Osteoblast (primary cell): ENCODE measurements around the gene CD40. TPM values are rescaled to one million over a fixed set of nuclear protein-coding genes. Genes with fewer than 3 reads are reported as not detected.

ENCODE experiments used
- DNase-seq: peaks from one replicate; pipeline ENCODE4 v3.0.0; 2011; ENCODE audit warnings: low spot score, mixed read lengths; ENCODE audit not compliant: insufficient read length; ENCODE audit errors: missing footprints
- H2AFZ ChIP-seq: 2 replicates; pipeline ENCODE4 v1.6.0; 2011; ENCODE audit warnings: mild to moderate bottlenecking, low read length
- H3K27ac ChIP-seq: 2 replicates; pipeline ENCODE4 v1.5.1; 2011; ENCODE audit warnings: mild to moderate bottlenecking, low read depth, low read length, moderate library complexity
- H3K27me3 ChIP-seq: 2 replicates; pipeline ENCODE4 v1.6.0; 2012; ENCODE audit warnings: mild to moderate bottlenecking, control low read depth, inconsistent platforms, low read length, moderate library complexity; ENCODE audit not compliant: insufficient read depth
- H3K36me3 ChIP-seq: 2 replicates; pipeline ENCODE4 v1.5.1; 2011; ENCODE audit warnings: mild to moderate bottlenecking, low read length, control low read depth, moderate library complexity; ENCODE audit not compliant: insufficient read depth
- H3K4me1 ChIP-seq: 2 replicates; pipeline ENCODE4 v1.5.1; 2011; ENCODE audit warnings: mild to moderate bottlenecking, low read length, control low read depth, moderate library complexity; ENCODE audit not compliant: insufficient read depth
- H3K4me2 ChIP-seq: 2 replicates; pipeline ENCODE4 v1.6.0; 2011; ENCODE audit warnings: mild to moderate bottlenecking, low read length; ENCODE audit not compliant: insufficient read depth
- H3K4me3 ChIP-seq: fragments of 200-600 bp; sonication (generic); 3 replicates; pipeline ENCODE4 v1.5.1; 2012; ENCODE audit warnings: mild to moderate bottlenecking, low read length, inconsistent platforms; ENCODE audit not compliant: insufficient read depth
- H3K79me2 ChIP-seq: 2 replicates; pipeline ENCODE4 v1.6.0; 2012; ENCODE audit warnings: mild to moderate bottlenecking, low read length, control low read depth, inconsistent platforms; ENCODE audit not compliant: insufficient read depth
- H3K9me3 ChIP-seq: 2 replicates; pipeline ENCODE4 v1.5.1; 2011; ENCODE audit warnings: low read depth, low read length, control low read depth
- H4K20me1 ChIP-seq: 2 replicates; pipeline ENCODE4 v1.6.0; 2012; ENCODE audit warnings: mild to moderate bottlenecking, low read length, control low read depth; ENCODE audit not compliant: insufficient read depth
- CTCF ChIP-seq: IDR thresholded peaks from 2 replicates; pipeline ENCODE4 v1.5.1; 2011; ENCODE audit warnings: mild to moderate bottlenecking, low read depth, low read length, moderate library complexity; ENCODE audit errors: extremely low read depth
- total RNA-seq: library from RNA; depleted of rRNA; stranded (reverse); fragments of >200 nt; gene quantifications from 2 replicates; pipeline ENCODE4 v1.2.3, GENCODE V29; 2012

CD40 gene
- total RNA-seq, 1 donor = 2.5 TPM

DNA sequence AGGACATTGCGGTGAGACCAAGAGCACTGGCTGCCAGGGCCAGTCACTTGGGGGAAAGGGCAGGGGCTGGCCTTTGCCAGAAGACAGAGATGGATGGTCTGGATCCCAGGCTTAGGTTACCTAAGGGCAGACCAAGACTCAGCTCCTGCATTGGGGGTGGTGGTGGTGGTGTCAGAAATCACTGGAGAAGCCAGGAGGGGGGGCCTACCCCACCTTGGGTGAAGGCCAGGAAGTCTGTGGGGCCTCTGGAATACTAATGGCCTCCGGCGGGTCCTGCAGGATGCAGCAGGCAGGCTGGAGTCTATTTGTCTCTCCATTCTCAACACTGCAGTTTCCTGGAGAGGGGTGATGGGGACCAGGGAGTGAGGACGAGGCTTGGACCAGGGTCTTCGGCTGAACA, 32.8 kb downstream of the CD40 start:
- no peak overlapping the region for H3K4me3 ChIP-seq
- H3K4me1 ChIP-seq = no peaks in the 10 kb centered on the region
- H2AFZ ChIP-seq = no peak overlapping the region
- peak; percentile 10 for DNase-seq
- no peak overlapping the region for H3K4me2 ChIP-seq
- peaks cover 16% of the 10 kb centered on the region for H3K27me3 ChIP-seq
- TF ChIP-seq CTCF = no peak
- no peak overlapping the region for H3K27ac ChIP-seq
- no peaks in the 10 kb centered on the region for H3K79me2 ChIP-seq
- H4K20me1 ChIP-seq = no peaks in the 10 kb centered on the region
- H3K9me3 ChIP-seq = no peaks in the 10 kb centered on the region
- no peaks in the 10 kb centered on the region for H3K36me3 ChIP-seq

GRCh38 chr20:46151936-46152335, 33.8 kb downstream of the CD40 start:
- Histone ChIP-seq H3K4me1 (no peaks in the 10 kb centered on the region), H4K20me1 (no peaks in the 10 kb centered on the region), H2AFZ (no peak overlapping the region), H3K9me3 (no peaks in the 10 kb centered on the region), H3K36me3 (no peaks in the 10 kb centered on the region), H3K4me3 (no peak overlapping the region), H3K79me2 (no peaks in the 10 kb centered on the region), H3K27me3 (peaks cover 10% of the 10 kb centered on the region), H3K4me2 (no peak overlapping the region), H3K27ac (no peak overlapping the region)
- TF ChIP-seq CTCF = peak; percentile 24
- peak; percentile 51 for DNase-seq

DNA sequence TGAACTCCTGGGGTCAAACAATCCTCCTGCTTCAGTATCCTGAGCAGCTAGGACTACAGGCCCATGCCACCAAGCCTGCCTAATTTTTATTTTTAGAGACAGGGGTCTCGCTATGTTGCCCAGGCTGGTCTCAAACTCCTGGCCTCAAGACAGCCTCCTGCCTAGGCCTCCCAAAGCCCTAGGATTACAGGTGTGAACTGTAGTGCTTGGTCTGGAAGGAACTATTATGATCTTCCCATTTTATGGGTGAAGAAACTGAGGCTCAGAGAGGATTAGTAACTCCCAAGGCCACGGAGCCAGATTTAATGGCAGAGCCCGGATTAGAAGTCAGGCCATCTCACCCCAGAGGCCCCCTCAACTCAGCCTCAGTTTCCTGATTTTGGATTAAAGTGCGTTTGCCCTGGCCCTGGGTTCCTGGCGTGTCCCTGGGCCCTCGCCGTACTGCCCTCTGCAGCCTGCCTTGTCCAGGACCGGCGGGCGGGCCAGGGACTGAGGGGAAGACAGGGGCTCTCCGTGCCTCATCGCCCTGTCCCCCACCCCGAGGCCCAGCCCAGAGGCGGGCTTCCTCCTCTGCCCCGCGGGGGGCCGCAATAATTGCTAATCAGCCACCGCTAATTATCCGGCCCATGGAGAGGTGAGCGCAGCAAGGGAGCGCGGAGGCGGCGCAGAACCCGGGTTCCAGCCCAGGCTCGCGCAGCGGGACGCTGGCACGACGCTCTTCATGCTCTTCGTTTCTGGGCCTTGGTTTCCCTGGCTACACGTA, 34.9 kb downstream of the CD40 start:
- no peak for TF ChIP-seq CTCF
- DNase-seq = peak; percentile 57
- H2AFZ ChIP-seq = no peak overlapping the region
- no peaks in the 10 kb centered on the region for H4K20me1 ChIP-seq
- H3K27me3 ChIP-seq = peaks cover 16% of the 10 kb centered on the region
- no peaks in the 10 kb centered on the region for H3K9me3 ChIP-seq
- H3K27ac ChIP-seq = no peak overlapping the region
- H3K4me1 ChIP-seq = no peaks in the 10 kb centered on the region
- no peaks in the 10 kb centered on the region for H3K79me2 ChIP-seq
- H3K4me3 ChIP-seq = no peak overlapping the region
- no peaks in the 10 kb centered on the region for H3K36me3 ChIP-seq
- no peak overlapping the region for H3K4me2 ChIP-seq

DNA sequence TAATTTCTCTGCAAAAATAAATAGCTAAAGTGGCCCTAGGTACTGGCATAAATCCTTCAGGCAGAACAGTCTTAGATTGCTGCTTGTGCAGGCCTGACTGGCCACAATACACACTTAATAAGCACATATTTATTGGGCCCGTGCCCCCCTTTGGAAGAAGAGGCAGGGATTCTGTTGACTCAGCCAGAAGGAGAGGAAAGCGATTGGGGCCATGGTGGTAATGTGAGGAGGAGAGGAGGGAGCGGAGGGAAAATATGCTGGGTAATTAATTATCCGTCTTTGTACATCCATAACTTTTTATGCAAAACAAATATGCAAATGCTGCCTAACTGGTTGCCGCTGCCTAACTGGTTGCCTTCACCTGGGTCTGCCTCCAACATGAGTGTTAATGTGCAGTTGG, 36.2 kb downstream of the CD40 start:
- TF ChIP-seq CTCF = no peak
- H3K27ac ChIP-seq = no peak overlapping the region
- H3K79me2 ChIP-seq = no peaks in the 10 kb centered on the region
- no peaks in the 10 kb centered on the region for H3K9me3 ChIP-seq
- DNase-seq = peak; percentile 44
- no peak overlapping the region for H2AFZ ChIP-seq
- no peaks in the 10 kb centered on the region for H3K36me3 ChIP-seq
- peaks cover 22% of the 10 kb centered on the region for H3K27me3 ChIP-seq
- H3K4me2 ChIP-seq = no peak overlapping the region
- H3K4me1 ChIP-seq = no peaks in the 10 kb centered on the region
- H3K4me3 ChIP-seq = no peak overlapping the region
- H4K20me1 ChIP-seq = no peaks in the 10 kb centered on the region
